Ovary (tissue), 10 donors: Measurements from ENCODE around the gene SH3D21. TPM values are rescaled to one million over a fixed set of nuclear protein-coding genes. Genes with fewer than 3 reads are reported as not detected.

Experiments
- DNase-seq, 5 donors: peaks; one replicate each; pipeline ENCODE4 v3.0.0-alpha.2; 2019 to 2020
- H3K27ac ChIP-seq, 2 donors: fragments of 200-600 bp; one replicate each; pipeline versions ENCODE4 v1.5.1 to v1.8.0; 2019 to 2022
- H3K27me3 ChIP-seq: fragments of 200-600 bp; one replicate; pipeline ENCODE4 v1.8.0; 2022
- H3K36me3 ChIP-seq: fragments of 200-600 bp; sonication (generic); one replicate; pipeline ENCODE4 v1.5.1; 2019
- H3K4me1 ChIP-seq: one replicate; pipeline ENCODE4 v1.8.1; 2013; ENCODE audit warnings: mild to moderate bottlenecking, moderate library complexity; ENCODE audit not compliant: insufficient read depth
- H3K4me3 ChIP-seq: fragments of 200-600 bp; sonication (generic); one replicate; pipeline ENCODE4 v1.5.1; 2017
- H3K9me3 ChIP-seq, 2 donors: fragments of 200-600 bp in 1 of 2; sonication (generic) in 1 of 2; one replicate each; pipeline versions ENCODE4 v1.5.1 to v1.8.1; 2013 to 2019; ENCODE audit warnings: mild to moderate bottlenecking in 1 of 2, moderate library complexity in 1 of 2
- CTCF ChIP-seq, 3 donors: fragments of 450-650 bp in 2 of 3; fragments of 200-600 bp in 1 of 3; IDR thresholded peaks; one replicate each; pipeline versions ENCODE4 v1.5.1 to v1.8.0; 2016 to 2022; ENCODE audit warnings: antibody characterized with exemption in 3 of 3, mild to moderate bottlenecking in 1 of 3
- EP300 ChIP-seq: sonication (generic); formaldehyde crosslinking; IDR thresholded peaks from one replicate; pipeline ENCODE4 v1.6.1; 2017; ENCODE audit warnings: antibody characterized with exemption
- POLR2A ChIP-seq: fragments of 450-650 bp; IDR thresholded peaks from one replicate; pipeline ENCODE4 v1.6.1; 2017; ENCODE audit warnings: antibody characterized with exemption, mild to moderate bottlenecking, moderate library complexity
- WGBS, 3 donors: extraction: QIAGEN DNeasy Blood & Tissue Kit in 1 of 3; methylation state at CpG; one replicate each; pipeline versions ENCODE4 v1.1.5 to v1.1.7; 2013 to 2017; 5-methylcytosine and 5-hydroxymethylcytosine counted together
- intact Hi-C, 4 donors: fragments of 100-400 bp; cut with DNase I; formaldehyde crosslinking; loops; one replicate each; pipeline versions ENCODE4 v1.11.0 to v1.15.1; 2022 to 2023
- long read RNA-seq, 3 donors: library from polyadenylated mRNA in 2 of 3; unstranded in 2 of 3; transcript quantifications; one replicate each; pipeline ENCODE4 v2.0.0 and lab custom pipeline, GENCODE V29; 2021 to 2026
- polyA plus RNA-seq, 2 donors: library from polyadenylated mRNA; stranded (reverse); fragments of 200-250 nt in 1 of 2; fragments of 350-450 nt in 1 of 2; fragmentation: Illumina TruSeq in 1 of 2; extraction: RNeasy Lipid Tissue Mini Kit (QIAGEN cat#74804) in 1 of 2; gene quantifications; one replicate each; pipeline ENCODE4 v1.2.3, GENCODE V29; 2013 to 2014
- total RNA-seq, 7 donors: library from RNA; depleted of rRNA in 2 of 7; stranded (reverse); fragments of >200 nt in 2 of 7; fragmentation: NEBNext Ultra II Directional in 3 of 7; extraction: Animal tissue kit (Norgen Biotek cat#: 25700) in 3 of 7; gene quantifications; one replicate each; pipeline versions ENCODE4 v1.1.0 to v1.2.4, GENCODE V29; 2016 to 2023
- donor health status: DM: no; HTN: no; CAD: no; lungs with moderate emphysema.
- donor health status: DM: no; HTN: no; CAD: no.
- donor health status: Bipolar disorder and iron deficiency.
- donor health status: DM: yes; HTN: yes; CAD: no.
- donor health status: DM: no; HTN: no; CAD: no.
- donor health status: DM: yes; HTN: yes; CAD: no.

SH3D21 gene
- total RNA-seq (10 to 100 TPM in 3 of 7 donors, 1 to 10 TPM in 4; 1.9 to 22.6 (median 9.2) TPM), polyA plus RNA-seq (1 to 10 TPM; 3.5 to 3.7 TPM)
- long read RNA-seq, donor 1, partial matches to known transcripts, result 2 of 3 reads
- long read RNA-seq, donor 1, other reads (novel, unspliced or antisense), result 0 of 3 reads
- long read RNA-seq, donor 2, partial matches to known transcripts, result 0 of 62 reads
- long read RNA-seq, donor 2, other reads (novel, unspliced or antisense), result 62 of 62 reads
- long read RNA-seq, donor 3, partial matches to known transcripts, result 1 of 7 reads
- long read RNA-seq, donor 3, other reads (novel, unspliced or antisense), result 6 of 7 reads

GRCh38 chr1:36306210-36306901 is at the start of gene SH3D21:
SH3D21 (plus strand) TSS chr1:36306368; CDS start chr1:36306421, 53 bp downstream.
- H3K36me3 ChIP-seq, result no peaks in the 10 kb centered on the region
- H3K27ac ChIP-seq, result no peak within 1 kb of the TSS
- no peaks in the 10 kb centered on the region for H3K9me3 ChIP-seq
- DNase-seq, result peak; percentile 47 to 62 (median 53)
- peaks cover 6% of the 10 kb centered on the region for H3K4me1 ChIP-seq
- no peaks in the 10 kb centered on the region for H3K27me3 ChIP-seq
- TF ChIP-seq POLR2A (no peak), EP300 (no peak), CTCF (IDR thresholded peaks at IDR 0.05) (no peak)
- WGBS, 3 donors, result 3 to 5% (median 5%) methylated on average over 45 to 65 of the region's 65 CpGs
- intact Hi-C loops, result no loop called here
- H3K4me3 ChIP-seq, result peak within 1 kb of the TSS; percentile 63

- Histone ChIP-seq H3K9me3 (no peaks in the 10 kb centered on the region), H3K27me3 (no peaks in the 10 kb centered on the region), H3K36me3 (no peaks in the 10 kb centered on the region), H3K4me1 (peaks cover 9% of the 10 kb centered on the region), H3K4me3 (no peak overlapping the region), H3K27ac (no peak overlapping the region)
- no peak for TF ChIP-seq EP300
- no peak for TF ChIP-seq POLR2A
- TF ChIP-seq CTCF (IDR thresholded peaks at IDR 0.05), result no peak
- DNase-seq, result no peak
- intact Hi-C loops, result no loop called here
- 78 to 84% (median 83%) methylated on average over 14 to 15 of the region's 15 CpGs for WGBS, 3 donors
Observed at GRCh38 chr1:36256558-36257374, 49.4 kb upstream of the SH3D21 start.

GRCh38 chr1:36257375-36257767 is 48.8 kb upstream of the SH3D21 start:
- 95 to 100% (median 95%) methylated on average over 2 of the region's 2 CpGs for WGBS, 3 donors
- TF ChIP-seq POLR2A (no peak), EP300 (no peak), CTCF (IDR thresholded peaks at IDR 0.05) (no peak)
- intact Hi-C loops, result no loop called here
- DNase-seq, result no peak
- Histone ChIP-seq H3K36me3 (no peaks in the 10 kb centered on the region), H3K4me3 (no peak overlapping the region), H3K27me3 (no peaks in the 10 kb centered on the region), H3K4me1 (peaks cover 6% of the 10 kb centered on the region), H3K9me3 (no peaks in the 10 kb centered on the region), H3K27ac (no peak overlapping the region)

- TF ChIP-seq CTCF (IDR thresholded peaks at IDR 0.05) (no peak), POLR2A (no peak), EP300 (no peak)
- Histone ChIP-seq H3K36me3 (no peaks in the 10 kb centered on the region), H3K27ac (no peak overlapping the region), H3K4me1 (peaks cover 4% of the 10 kb centered on the region), H3K9me3 (no peaks in the 10 kb centered on the region), H3K4me3 (no peak overlapping the region), H3K27me3 (no peaks in the 10 kb centered on the region)
- intact Hi-C loops, result no loop called here
- DNase-seq, result no peak
- WGBS, 3 donors, result 77 to 87% (median 83%) methylated on average over 1 of the region's 1 CpG
Observed at GRCh38 chr1:36258960-36259344, 47.2 kb upstream of the SH3D21 start.
